SU-DHL-6 (cell line): Measurements from ENCODE around the gene DPP4.

Source experiments
- H2AFZ ChIP-seq: fragments of 200-600 bp; sonication (generic); 2 replicates; pipeline ENCODE4 v1.6.1; 2014; ENCODE audit warnings: low read depth, mild to moderate bottlenecking, moderate library complexity, mixed read lengths, antibody characterized with exemption, low read length; ENCODE audit not compliant: severe bottlenecking
- H3F3A ChIP-seq: fragments of 200-600 bp; shearing (Covaris generic); 2 replicates; pipeline ENCODE4 v1.6.0; 2016; ENCODE audit warnings: antibody characterized with exemption, mild to moderate bottlenecking; ENCODE audit not compliant: insufficient read depth
- H3K27ac ChIP-seq: fragments of 200-600 bp; sonication (generic); 2 replicates; pipeline ENCODE4 v1.5.1; 2016; ENCODE audit warnings: low read depth, mild to moderate bottlenecking, low read length, moderate library complexity, mixed read lengths
- H3K27me3 ChIP-seq: fragments of 200-600 bp; sonication (generic), shearing (Covaris generic); 2 replicates; pipeline ENCODE4 v1.6.0; 2014; ENCODE audit warnings: mild to moderate bottlenecking, low read length
- H3K36me3 ChIP-seq: fragments of 200-600 bp; sonication (generic); 2 replicates; pipeline ENCODE4 v1.6.1; 2014; ENCODE audit warnings: mild to moderate bottlenecking, low read length, mixed read lengths
- H3K4me2 ChIP-seq: fragments of 300-600, 200-600 bp; shearing (Covaris generic), sonication (generic); 2 replicates; pipeline ENCODE4 v1.6.0; 2014; ENCODE audit warnings: low read length, low read depth, mild to moderate bottlenecking; ENCODE audit not compliant: poor library complexity, severe bottlenecking
- H3K4me3 ChIP-seq: fragments of 200-600 bp; sonication (generic); 2 replicates; pipeline ENCODE4 v1.5.1; 2014; ENCODE audit warnings: antibody characterized with exemption, low read length, mild to moderate bottlenecking, mixed read lengths; ENCODE audit not compliant: insufficient read depth, poor library complexity, severe bottlenecking
- H3K79me2 ChIP-seq: fragments of 200-600 bp; sonication (generic); 2 replicates; pipeline ENCODE4 v1.6.1; 2014; ENCODE audit warnings: mild to moderate bottlenecking, low read length, moderate library complexity; ENCODE audit not compliant: insufficient read depth
- H3K9ac ChIP-seq: fragments of 200-600 bp; sonication (generic); 2 replicates; pipeline ENCODE4 v1.7.0; 2014; ENCODE audit warnings: mild to moderate bottlenecking, low read length
- H3K9me2 ChIP-seq: fragments of 200-600 bp; sonication (generic); replicated peaks from 2 replicates; pipeline ENCODE4 v1.6.1; 2014; ENCODE audit warnings: low read length; ENCODE audit not compliant: insufficient read depth
- H3K9me3 ChIP-seq: fragments of 200-600 bp; sonication (generic); 2 replicates; pipeline ENCODE4 v1.6.1; 2014; ENCODE audit warnings: low read length, mixed read lengths; ENCODE audit not compliant: insufficient read depth
- H4K20me1 ChIP-seq: fragments of 200-600 bp; sonication (generic); 2 replicates; pipeline ENCODE4 v1.6.1; 2014; ENCODE audit warnings: low read depth, mild to moderate bottlenecking, antibody characterized with exemption, low read length, moderate library complexity, mixed read lengths
- EZH2phosphoT487 ChIP-seq: fragments of 200-600 bp; sonication (generic), shearing (Covaris generic); conservative IDR thresholded peaks from 2 replicates; pipeline ENCODE4 v1.6.1; 2018; ENCODE audit warnings: mild to moderate bottlenecking, antibody characterized with exemption, low read length, moderate library complexity, mixed read lengths
- TF ChIP-seq, protein P1 (sequence below): fragments of 200-600 bp; sonication (generic); IDR thresholded peaks from one replicate; pipeline ENCODE4 v1.5.1; 2017; ENCODE audit warnings: antibody characterized with exemption, mild to moderate bottlenecking, low read length, moderate library complexity; ENCODE audit not compliant: insufficient read depth, poor library complexity, severe bottlenecking

Gene DPP4

DNA sequence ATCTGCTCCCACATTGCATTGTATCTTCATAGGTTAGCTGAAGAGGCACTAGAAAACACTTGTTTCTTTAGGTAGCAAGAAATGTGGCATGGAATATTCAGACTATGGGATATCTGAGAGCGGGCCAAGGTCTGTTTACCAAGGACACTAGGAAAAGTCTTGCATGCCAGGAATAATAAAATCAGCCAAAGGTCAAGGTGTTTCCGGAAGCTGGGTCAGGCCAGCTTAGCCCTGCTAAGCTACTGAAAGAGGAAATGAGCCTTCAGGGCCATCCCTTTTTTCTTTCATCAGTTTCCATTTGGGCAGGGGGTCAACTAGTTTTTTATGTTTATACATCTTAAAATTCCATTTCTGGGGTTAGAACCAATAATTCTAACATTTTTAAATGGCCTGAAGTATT lies 101.1 kb downstream of the DPP4 start:
- H3K4me3 ChIP-seq: no peak overlapping the region
- no peak for TF ChIP-seq EZH2phosphoT487
- TF ChIP-seq, protein P1, sequence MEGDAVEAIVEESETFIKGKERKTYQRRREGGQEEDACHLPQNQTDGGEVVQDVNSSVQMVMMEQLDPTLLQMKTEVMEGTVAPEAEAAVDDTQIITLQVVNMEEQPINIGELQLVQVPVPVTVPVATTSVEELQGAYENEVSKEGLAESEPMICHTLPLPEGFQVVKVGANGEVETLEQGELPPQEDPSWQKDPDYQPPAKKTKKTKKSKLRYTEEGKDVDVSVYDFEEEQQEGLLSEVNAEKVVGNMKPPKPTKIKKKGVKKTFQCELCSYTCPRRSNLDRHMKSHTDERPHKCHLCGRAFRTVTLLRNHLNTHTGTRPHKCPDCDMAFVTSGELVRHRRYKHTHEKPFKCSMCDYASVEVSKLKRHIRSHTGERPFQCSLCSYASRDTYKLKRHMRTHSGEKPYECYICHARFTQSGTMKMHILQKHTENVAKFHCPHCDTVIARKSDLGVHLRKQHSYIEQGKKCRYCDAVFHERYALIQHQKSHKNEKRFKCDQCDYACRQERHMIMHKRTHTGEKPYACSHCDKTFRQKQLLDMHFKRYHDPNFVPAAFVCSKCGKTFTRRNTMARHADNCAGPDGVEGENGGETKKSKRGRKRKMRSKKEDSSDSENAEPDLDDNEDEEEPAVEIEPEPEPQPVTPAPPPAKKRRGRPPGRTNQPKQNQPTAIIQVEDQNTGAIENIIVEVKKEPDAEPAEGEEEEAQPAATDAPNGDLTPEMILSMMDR: no peak
- H3K4me2 ChIP-seq: no peak overlapping the region
- H3K27me3 ChIP-seq: no peaks in the 10 kb centered on the region
- H3K9me2 ChIP-seq: no peaks in the 10 kb centered on the region
- no peak overlapping the region for H3K9ac ChIP-seq
- H3K79me2 ChIP-seq: no peaks in the 10 kb centered on the region
- H4K20me1 ChIP-seq: no peaks in the 10 kb centered on the region
- no peaks in the 10 kb centered on the region for H3K9me3 ChIP-seq
- H2AFZ ChIP-seq: no peak overlapping the region
- H3K27ac ChIP-seq: no peak overlapping the region
- H3K36me3 ChIP-seq: no peaks in the 10 kb centered on the region
- no peaks in the 10 kb centered on the region for H3F3A ChIP-seq

DNA sequence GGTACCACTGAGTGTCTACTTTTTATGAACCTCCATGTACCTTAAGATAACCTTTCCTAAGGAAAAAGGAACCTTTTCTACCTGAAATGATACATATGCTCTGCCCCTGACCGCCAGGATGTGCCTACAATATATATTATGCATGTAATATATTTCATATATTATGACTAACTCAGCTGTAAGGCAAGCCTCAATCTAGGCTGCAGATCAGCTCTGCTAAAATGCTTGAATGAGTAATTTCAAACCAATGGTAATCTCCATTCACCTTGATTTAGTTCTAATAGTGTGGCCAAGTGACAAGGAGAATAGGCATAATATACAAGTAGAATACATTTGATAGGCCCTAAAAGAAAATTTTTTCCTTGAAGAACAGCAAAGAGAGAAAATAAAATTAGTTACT lies 101.8 kb downstream of the DPP4 start:
- Histone ChIP-seq H2AFZ (no peak overlapping the region), H3K4me2 (no peak overlapping the region), H4K20me1 (no peaks in the 10 kb centered on the region), H3K4me3 (no peak overlapping the region), H3K36me3 (no peaks in the 10 kb centered on the region), H3K27ac (no peak overlapping the region), H3K9ac (no peak overlapping the region), H3K79me2 (no peaks in the 10 kb centered on the region), H3K27me3 (no peaks in the 10 kb centered on the region), H3K9me3 (no peaks in the 10 kb centered on the region), H3K9me2 (no peaks in the 10 kb centered on the region), H3F3A (no peaks in the 10 kb centered on the region)
- TF ChIP-seq EZH2phosphoT487: no peak
- TF ChIP-seq, protein P1: no peak

DNA sequence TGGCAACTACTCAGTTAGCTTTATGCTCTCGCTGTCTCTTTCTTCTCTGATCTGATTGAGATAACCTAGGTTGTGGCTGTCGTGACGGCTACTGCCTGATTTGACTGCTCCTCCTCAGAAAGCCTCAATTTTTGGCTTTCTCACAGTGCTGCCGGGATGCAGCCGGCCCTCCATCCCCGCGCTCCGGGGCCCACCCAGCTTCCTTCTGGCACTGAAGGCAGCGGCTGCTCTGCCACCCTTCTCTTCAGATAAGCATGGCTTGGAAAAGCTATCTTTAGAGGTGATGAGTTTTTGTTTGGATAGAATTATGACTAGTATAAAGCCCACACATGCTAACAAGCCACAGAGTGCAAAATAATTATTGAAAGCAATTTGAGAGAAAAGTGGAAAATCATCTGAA lies 102.5 kb downstream of the DPP4 start:
- H3F3A ChIP-seq: no peaks in the 10 kb centered on the region
- no peaks in the 10 kb centered on the region for H3K79me2 ChIP-seq
- H3K27me3 ChIP-seq: no peaks in the 10 kb centered on the region
- H3K9me2 ChIP-seq: no peaks in the 10 kb centered on the region
- no peak overlapping the region for H3K9ac ChIP-seq
- no peaks in the 10 kb centered on the region for H3K9me3 ChIP-seq
- no peak overlapping the region for H3K4me2 ChIP-seq
- TF ChIP-seq, protein P1: no peak
- no peak for TF ChIP-seq EZH2phosphoT487
- no peak overlapping the region for H2AFZ ChIP-seq
- H4K20me1 ChIP-seq: no peaks in the 10 kb centered on the region
- H3K4me3 ChIP-seq: no peak overlapping the region
- no peak overlapping the region for H3K27ac ChIP-seq
- no peaks in the 10 kb centered on the region for H3K36me3 ChIP-seq

DNA sequence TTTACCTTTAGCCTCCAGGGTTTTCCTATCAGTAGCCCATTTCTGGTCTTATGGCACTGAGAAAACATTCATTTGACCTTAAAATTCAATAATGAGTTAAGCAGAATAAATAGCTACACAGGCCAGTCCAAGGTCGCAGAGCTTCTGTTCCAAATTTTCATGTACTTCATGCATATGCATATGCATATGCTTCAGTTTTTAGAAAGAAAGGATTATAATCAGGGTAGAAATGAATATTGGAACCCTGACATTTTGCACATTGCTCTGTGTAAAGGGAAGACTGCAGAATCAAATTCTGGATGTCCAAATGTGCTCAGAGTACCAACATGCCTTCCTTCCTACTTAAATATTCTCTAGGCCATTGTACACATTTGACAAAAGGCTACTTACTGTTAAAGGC lies 104.9 kb downstream of the DPP4 start:
- Histone ChIP-seq H3K27ac (no peak overlapping the region), H3K9me2 (no peaks in the 10 kb centered on the region), H3F3A (no peaks in the 10 kb centered on the region), H3K27me3 (no peaks in the 10 kb centered on the region), H2AFZ (no peak overlapping the region), H3K9ac (no peak overlapping the region), H3K9me3 (no peaks in the 10 kb centered on the region), H3K4me2 (no peak overlapping the region), H4K20me1 (0 out of 2 replicates have a peak, but pooled peaks cover 4% of the 10 kb centered on the region), H3K4me3 (no peak overlapping the region), H3K79me2 (no peaks in the 10 kb centered on the region), H3K36me3 (no peaks in the 10 kb centered on the region)
- TF ChIP-seq, protein P1: no peak
- TF ChIP-seq EZH2phosphoT487: no peak
